H9 (cell line): ENCODE measurements around the gene ASTN2. TPM values are rescaled to one million over a fixed set of nuclear protein-coding genes. Genes with fewer than 3 reads are reported as not detected.

Source experiments
- DNase-seq: peaks from one replicate; pipeline ENCODE4 v3.0.0-alpha.2; 2017
- H2AFZ ChIP-seq: one replicate; pipeline ENCODE4 v1.6.1; 2013; ENCODE audit warnings: mild to moderate bottlenecking, low read length, control low read depth, moderate library complexity
- H2AK5ac ChIP-seq: 2 replicates; pipeline ENCODE4 v1.6.1; 2013; ENCODE audit warnings: low read length, control low read depth, mixed read lengths; ENCODE audit not compliant: insufficient read length
- H2BK120ac ChIP-seq: one replicate; pipeline ENCODE4 v1.6.1; 2013; ENCODE audit warnings: low read depth, mild to moderate bottlenecking, low read length, control low read depth, inconsistent platforms; ENCODE audit not compliant: poor library complexity, severe bottlenecking
- H2BK12ac ChIP-seq: 2 replicates; pipeline ENCODE4 v1.6.1; 2013; ENCODE audit warnings: low read length, control low read depth, mixed read lengths, low read depth; ENCODE audit not compliant: insufficient read length
- H2BK15ac ChIP-seq: 2 replicates; pipeline ENCODE4 v1.6.1; 2013; ENCODE audit warnings: low read depth, low read length, control low read depth
- H2BK20ac ChIP-seq: one replicate; pipeline ENCODE4 v1.6.1; 2013; ENCODE audit warnings: low read depth, mild to moderate bottlenecking, low read length, control low read depth, inconsistent platforms; ENCODE audit not compliant: poor library complexity, severe bottlenecking
- H2BK5ac ChIP-seq: 2 replicates; pipeline ENCODE4 v1.6.1; 2013; ENCODE audit warnings: low read length, control low read depth, mixed read lengths; ENCODE audit not compliant: insufficient read length
- H3K14ac ChIP-seq: 2 replicates; pipeline ENCODE4 v1.6.1; 2013; ENCODE audit warnings: low read length, control low read depth; ENCODE audit not compliant: insufficient read depth
- H3K18ac ChIP-seq: 2 replicates; pipeline ENCODE4 v1.6.1; 2013; ENCODE audit warnings: low read depth, mild to moderate bottlenecking, mixed read lengths, low read length, control low read depth; ENCODE audit not compliant: insufficient read length
- H3K23ac ChIP-seq: 2 replicates; pipeline ENCODE4 v1.6.1; 2013; ENCODE audit warnings: low read length, control low read depth, mixed read lengths, low read depth; ENCODE audit not compliant: insufficient read length
- H3K23me2 ChIP-seq: 2 replicates; pipeline ENCODE4 v1.6.1; 2013; ENCODE audit warnings: low read depth, mild to moderate bottlenecking, mixed read lengths, low read length, control low read depth; ENCODE audit not compliant: insufficient read length, poor library complexity, severe bottlenecking
- H3K27ac ChIP-seq: 2 replicates; pipeline ENCODE4 v1.5.1; 2013; ENCODE audit warnings: low read length, control low read depth, mixed read lengths, low read depth; ENCODE audit not compliant: insufficient read length
- H3K27me3 ChIP-seq: 2 replicates; pipeline ENCODE4 v1.6.1; 2013; ENCODE audit warnings: low read length, control low read depth, inconsistent platforms; ENCODE audit not compliant: insufficient read depth
- H3K4ac ChIP-seq: 2 replicates; pipeline ENCODE4 v1.6.1; 2013; ENCODE audit warnings: low read depth, mild to moderate bottlenecking, control low read depth, inconsistent platforms, low read length, moderate library complexity
- H3K4me1 ChIP-seq: 2 replicates; pipeline ENCODE4 v1.6.1; 2013; ENCODE audit warnings: low read length, control low read depth, inconsistent platforms; ENCODE audit not compliant: insufficient read depth
- H3K4me2 ChIP-seq: 2 replicates; pipeline ENCODE4 v1.6.1; 2013; ENCODE audit warnings: low read length, control low read depth, mixed read lengths; ENCODE audit not compliant: insufficient read length, insufficient read depth
- H3K56ac ChIP-seq: 2 replicates; pipeline ENCODE4 v1.6.1; 2013; ENCODE audit warnings: low read depth, mild to moderate bottlenecking, mixed read lengths, low read length, control low read depth; ENCODE audit not compliant: insufficient read length
- H3K79me1 ChIP-seq: 2 replicates; pipeline ENCODE4 v1.6.1; 2013; ENCODE audit warnings: low read depth, mild to moderate bottlenecking, moderate library complexity, low read length, control low read depth, inconsistent platforms; ENCODE audit not compliant: insufficient read depth, poor library complexity, severe bottlenecking
- H3K79me2 ChIP-seq: 2 replicates; pipeline ENCODE4 v1.6.1; 2013; ENCODE audit warnings: low read length, control low read depth, inconsistent platforms; ENCODE audit not compliant: insufficient read depth
- H3K9ac ChIP-seq: 2 replicates; pipeline ENCODE4 v1.6.1; 2013; ENCODE audit warnings: low read length, control low read depth, mixed read lengths; ENCODE audit not compliant: insufficient read length; ENCODE audit errors: extremely low read depth
- H3K9me3 ChIP-seq: one replicate; pipeline ENCODE4 v1.6.1; 2013; ENCODE audit warnings: low read depth, low read length, inconsistent platforms; ENCODE audit not compliant: control insufficient read depth
- H3T11ph ChIP-seq: one replicate; pipeline ENCODE4 v1.6.1; 2013; ENCODE audit warnings: mild to moderate bottlenecking, low read length, control low read depth, inconsistent platforms
- H4K20me1 ChIP-seq: one replicate; pipeline ENCODE4 v1.6.1; 2013; ENCODE audit not compliant: control insufficient read depth, insufficient read length, insufficient read depth
- H4K5ac ChIP-seq: 2 replicates; pipeline ENCODE4 v1.6.1; 2013; ENCODE audit warnings: low read depth, mild to moderate bottlenecking, mixed read lengths, low read length, control low read depth; ENCODE audit not compliant: insufficient read length
- H4K8ac ChIP-seq: replicated peaks from 2 replicates; pipeline ENCODE4 v1.6.1; 2013; ENCODE audit warnings: low read length, control low read depth, mixed read lengths, low read depth; ENCODE audit not compliant: insufficient read length
- H4K91ac ChIP-seq: 2 replicates; pipeline ENCODE4 v1.6.1; 2013; ENCODE audit warnings: low read depth, mild to moderate bottlenecking, moderate library complexity, mixed read lengths, low read length, control low read depth; ENCODE audit not compliant: insufficient read length
- H3K27ac Mint-ChIP-seq, 3 experiments: 2 replicates in 2 of 3; 3 replicates in 1 of 3; pipeline ENCODE4 v1.8.0; 2020 to 2021; ENCODE audit warnings: mixed read lengths in 3 of 3, mild to moderate bottlenecking in 1 of 3, moderate library complexity in 1 of 3
- H3K27me3 Mint-ChIP-seq: 2 replicates; pipeline ENCODE4 v1.8.0; 2021; ENCODE audit warnings: low read depth, mild to moderate bottlenecking, moderate library complexity, mixed read lengths
- H3K36me3 Mint-ChIP-seq, 3 experiments: 2 replicates in 2 of 3; 3 replicates in 1 of 3; pipeline ENCODE4 v1.8.0; 2020 to 2021; ENCODE audit warnings: low read depth in 3 of 3, mixed read lengths in 3 of 3; ENCODE audit not compliant: insufficient read depth in 1 of 3
- H3K4me1 Mint-ChIP-seq, 2 experiments: 2 replicates each; pipeline ENCODE4 v1.8.0; 2020; ENCODE audit warnings: mixed read lengths in 2 of 2
- H3K4me3 Mint-ChIP-seq, 2 experiments: 2 replicates in 1 of 2; 3 replicates in 1 of 2; pipeline ENCODE4 v1.8.0; 2020 to 2021; ENCODE audit warnings: mild to moderate bottlenecking in 2 of 2, mixed read lengths in 2 of 2, moderate library complexity in 1 of 2
- H3K9me3 Mint-ChIP-seq, 2 experiments: 2 replicates in 1 of 2; 3 replicates in 1 of 2; pipeline ENCODE4 v1.8.0; 2020; ENCODE audit warnings: mild to moderate bottlenecking in 2 of 2, mixed read lengths in 2 of 2, moderate library complexity in 1 of 2
- WGBS: extraction: QIAGEN DNeasy Blood & Tissue Kit; methylation state at CpG from one replicate; pipeline ENCODE4 v1.1.7; 2013; ENCODE audit warnings: missing lambda C conversion rate, low lambda C conversion rate, mixed read lengths; ENCODE audit not compliant: insufficient read length; ENCODE audit errors: extremely low coverage; 5-methylcytosine and 5-hydroxymethylcytosine counted together
- total RNA-seq: library from RNA; stranded (reverse); gene quantifications from 2 replicates; pipeline ENCODE4 v1.2.1, GENCODE V29; 2021
- TF ChIP-seq, protein P1 (sequence below): fragments of 200-600 bp; sonication (generic); conservative IDR thresholded peaks from 3 replicates; pipeline ENCODE4 v1.8.0; 2021; ENCODE audit warnings: antibody characterized with exemption, mild to moderate bottlenecking

Gene ASTN2
- total RNA-seq, 1 experiment from 2014 or later: 9.7 TPM

DNA sequence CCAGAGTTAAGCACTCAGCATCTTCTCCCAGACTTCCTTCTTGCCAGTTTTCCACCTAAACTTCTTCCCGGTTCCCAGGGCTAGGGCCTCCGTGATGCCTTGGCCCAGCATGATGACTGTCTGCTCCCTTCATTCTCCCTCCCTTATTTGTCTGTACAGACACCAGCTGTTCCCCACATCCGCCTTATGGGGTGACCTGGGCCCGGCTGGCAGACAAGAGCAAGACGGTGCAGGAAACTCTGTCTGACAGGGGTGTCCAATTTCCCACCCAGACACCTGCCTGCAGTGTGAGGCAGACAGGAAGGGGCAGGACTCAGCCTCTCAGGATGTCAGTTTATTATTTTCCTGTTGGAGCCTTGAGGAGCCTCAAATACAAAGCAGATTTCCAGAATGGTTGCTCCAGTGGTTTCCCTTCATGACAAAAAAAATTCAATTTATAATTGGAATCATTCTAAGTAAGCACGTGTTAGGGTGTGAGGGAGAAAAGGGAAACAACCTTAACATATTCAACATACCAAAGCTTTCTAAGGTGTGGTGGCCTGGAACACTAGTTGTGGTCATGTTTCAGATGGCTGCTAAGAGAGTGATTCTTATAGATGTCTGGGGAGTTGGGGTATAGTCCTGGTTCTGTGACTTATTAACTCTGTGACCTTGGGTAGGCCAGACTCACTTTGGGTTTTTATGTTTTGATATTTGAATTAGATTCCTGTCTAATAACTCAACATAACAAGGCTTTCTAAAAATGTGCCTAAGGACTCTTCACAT is 1026.7 kb downstream of the ASTN2 start:
- no peaks in the 10 kb centered on the region for H3K9me3 Mint-ChIP-seq
- no CpG with 5 or more reads among the region's 6 CpGs for WGBS
- no peak overlapping the region for H3T11ph ChIP-seq
- TF ChIP-seq, protein P1, sequence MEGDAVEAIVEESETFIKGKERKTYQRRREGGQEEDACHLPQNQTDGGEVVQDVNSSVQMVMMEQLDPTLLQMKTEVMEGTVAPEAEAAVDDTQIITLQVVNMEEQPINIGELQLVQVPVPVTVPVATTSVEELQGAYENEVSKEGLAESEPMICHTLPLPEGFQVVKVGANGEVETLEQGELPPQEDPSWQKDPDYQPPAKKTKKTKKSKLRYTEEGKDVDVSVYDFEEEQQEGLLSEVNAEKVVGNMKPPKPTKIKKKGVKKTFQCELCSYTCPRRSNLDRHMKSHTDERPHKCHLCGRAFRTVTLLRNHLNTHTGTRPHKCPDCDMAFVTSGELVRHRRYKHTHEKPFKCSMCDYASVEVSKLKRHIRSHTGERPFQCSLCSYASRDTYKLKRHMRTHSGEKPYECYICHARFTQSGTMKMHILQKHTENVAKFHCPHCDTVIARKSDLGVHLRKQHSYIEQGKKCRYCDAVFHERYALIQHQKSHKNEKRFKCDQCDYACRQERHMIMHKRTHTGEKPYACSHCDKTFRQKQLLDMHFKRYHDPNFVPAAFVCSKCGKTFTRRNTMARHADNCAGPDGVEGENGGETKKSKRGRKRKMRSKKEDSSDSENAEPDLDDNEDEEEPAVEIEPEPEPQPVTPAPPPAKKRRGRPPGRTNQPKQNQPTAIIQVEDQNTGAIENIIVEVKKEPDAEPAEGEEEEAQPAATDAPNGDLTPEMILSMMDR: no peak
- no peak overlapping the region for H2BK5ac ChIP-seq
- no peak overlapping the region for H3K4me3 Mint-ChIP-seq
- DNase-seq: no peak
- H3K79me1 ChIP-seq: no peaks in the 10 kb centered on the region
- H3K27ac Mint-ChIP-seq: no peak overlapping the region; a peak in 1 of 7 replicates
- H3K79me2 ChIP-seq: no peaks in the 10 kb centered on the region
- no peak overlapping the region for H2BK12ac ChIP-seq
- H3K36me3 Mint-ChIP-seq: no peaks in the 10 kb centered on the region
- no peak overlapping the region for H3K4me2 ChIP-seq
- no peak overlapping the region for H3K9ac ChIP-seq
- H3K23ac ChIP-seq: no peak overlapping the region
- H2BK20ac ChIP-seq: no peak overlapping the region
- H3K4me1 ChIP-seq: no peaks in the 10 kb centered on the region
- no peak overlapping the region for H4K8ac ChIP-seq
- no peak overlapping the region for H3K4ac ChIP-seq
- H3K27ac ChIP-seq: no peak overlapping the region
- H3K56ac ChIP-seq: no peak overlapping the region
- no peak overlapping the region for H2AFZ ChIP-seq
- no peak overlapping the region for H4K91ac ChIP-seq
- H3K9me3 ChIP-seq: no peaks in the 10 kb centered on the region
- no peak overlapping the region for H2BK120ac ChIP-seq
- H2BK15ac ChIP-seq: no peak overlapping the region
- H4K20me1 ChIP-seq: no peaks in the 10 kb centered on the region
- H4K5ac ChIP-seq: no peak overlapping the region
- H3K23me2 ChIP-seq: no peaks in the 10 kb centered on the region
- H3K18ac ChIP-seq: no peak overlapping the region
- H3K27me3 Mint-ChIP-seq: no peaks in the 10 kb centered on the region
- H3K4me1 Mint-ChIP-seq: peaks cover 5 to 8% of the 10 kb centered on the region in 2 experiments; a peak in 2 of 4 replicates
- H2AK5ac ChIP-seq: no peak overlapping the region
- H3K27me3 ChIP-seq: no peaks in the 10 kb centered on the region; the same call in 1 of the 2 replicates
- H3K14ac ChIP-seq: no peak overlapping the region; the same call in 1 of the 2 replicates
